ENCODE measurements around the gene ALCAM.

GRCh38 chr3:105448338-105448982, 81.8 kb downstream of the ALCAM start:
- TF ChIP-seq EZH2 (IDR thresholded peaks at IDR 0.05; ENCODE audit: borderline replicate concordance, low read depth, low read length, severe bottlenecking) (no peak), CTCF (IDR thresholded peaks at IDR 0.05; ENCODE audit: extremely low read depth in 1 of 2, insufficient read depth in 1 of 2, low read depth in 1 of 2, low read length in 2 of 2) (no peak), JUN (IDR thresholded peaks at IDR 0.05; ENCODE audit: borderline replicate concordance, insufficient read depth, insufficient read length, low read depth) (no peak), POLR2AphosphoS5 (IDR thresholded peaks at IDR 0.05; ENCODE audit: insufficient read depth, low read depth, low read length) (no peak), FOS (IDR thresholded peaks at IDR 0.05; ENCODE audit: borderline replicate concordance, insufficient read depth, low read length) (no peak), POLR2A (IDR thresholded peaks at IDR 0.05; ENCODE audit: low read depth, low read length) (no peak), MYC (IDR thresholded peaks at IDR 0.05; ENCODE audit: low read depth, low read length) (no peak), MAX (IDR thresholded peaks at IDR 0.05; ENCODE audit: insufficient read depth, insufficient read length) (no peak), GATA2 (IDR thresholded peaks at IDR 0.05; ENCODE audit: insufficient read depth, insufficient read length, low read depth, low read length) (no peak)
